ENCODE data around the gene SPRY2. TPM values are rescaled to one million over a fixed set of nuclear protein-coding genes. Genes with fewer than 3 reads are reported as not detected.

The SPRY2 gene
- total and polyA plus RNA-seq, 2 of the 8 experiments (the other 6 are each of a cell fraction or from before 2014, with no cell fraction given), result 37.7 to 37.9 TPM

DNA sequence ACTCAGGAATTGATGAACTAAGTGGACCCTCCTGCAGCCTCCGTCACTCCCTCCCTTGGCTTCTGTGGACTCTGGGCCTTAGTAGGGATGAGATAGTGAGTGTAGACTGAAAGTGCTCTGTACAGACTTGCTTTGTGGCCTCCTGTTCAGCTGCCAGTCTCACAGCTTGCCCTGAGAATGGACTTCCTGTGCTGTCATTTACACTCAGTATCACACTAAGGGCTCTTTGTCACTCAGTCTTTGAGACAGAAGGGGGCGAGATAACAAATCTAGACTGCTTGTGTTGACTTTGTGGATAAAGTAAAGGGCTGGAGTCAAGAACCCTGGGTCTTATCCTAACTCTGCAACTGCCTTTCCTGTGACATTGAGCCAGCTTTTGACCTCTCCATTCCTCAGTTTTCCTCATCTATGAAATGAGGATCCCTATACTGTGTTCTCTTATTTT, 21.0 kb upstream of the SPRY2 start:
- H3K14ac ChIP-seq (ENCODE audit: insufficient read length), result no peak overlapping the region
- H2AK5ac ChIP-seq (ENCODE audit: low read depth, low read length), result no peak overlapping the region
- H3K23ac ChIP-seq (ENCODE audit: insufficient read length), result no peak overlapping the region
- no peak overlapping the region for H2BK120ac ChIP-seq (replicated peaks; ENCODE audit: low read depth, low read length)
- H4K8ac ChIP-seq (ENCODE audit: extremely low read depth, insufficient read depth, low read length), result no peak overlapping the region
- H3K4me3 ChIP-seq (ENCODE audit: extremely low read depth in 1 of 4, insufficient read depth in 2 of 4, low read depth in 3 of 4, low read length in 4 of 4), result no peak overlapping the region
- H3K4me2 ChIP-seq (ENCODE audit: insufficient read depth in 1 of 2, low read depth in 2 of 2, low read length in 2 of 2), result no peak overlapping the region; a peak in 1 of 4 replicates
- peaks cover 2% of the 10 kb centered on the region; the same call in 1 of the 2 replicates for H3K23me2 ChIP-seq (ENCODE audit: low read depth, low read length)
- DNase-seq (ENCODE audit: low read depth in 1 of 2, low spot score in 2 of 2) (no peak), FAIRE-seq (peak; percentile 7)
- H3K9ac ChIP-seq (replicated peaks in 1 of 4; ENCODE audit: extremely low read depth in 1 of 4, low read depth in 3 of 4, low read length in 3 of 4), result no peak overlapping the region
- H3K79me2 ChIP-seq (ENCODE audit: control insufficient read depth in 1 of 2, insufficient read depth in 2 of 2, low read length in 2 of 2), result no peaks in the 10 kb centered on the region
- no peaks in the 10 kb centered on the region for H4K20me1 ChIP-seq (replicated peaks in 1 of 2; ENCODE audit: control insufficient read depth in 1 of 2, insufficient read depth in 2 of 2, low read length in 2 of 2)
- 59% methylated on average over 2 of the region's 2 CpGs; no CpG with 5 or more reads in 1 of the 2 experiments for WGBS, 2 experiments (ENCODE audit: extremely low coverage in 1 of 2, insufficient coverage in 1 of 2, insufficient read length in 1 of 2, insufficient replicate concordance in 2 of 2, low coverage in 1 of 2, low lambda C conversion rate in 2 of 2, missing lambda C conversion rate in 1 of 2)
- H3K79me1 ChIP-seq (ENCODE audit: low read depth, low read length), result no peaks in the 10 kb centered on the region
- peak overlapping the region; percentile 63; the same call in 1 of the 2 replicates for H3K18ac ChIP-seq (ENCODE audit: extremely low read depth, low read length)
- no peak overlapping the region for H3K56ac ChIP-seq (replicated peaks; ENCODE audit: insufficient read length, low read depth, low read length)
- POLR2A ChIA-PET (ENCODE audit: partially characterized antibody), result interaction anchor here (0.6 to 1.5 kb wide), 2 partner anchors 19 to 21 kb away, joined by 3 to 5 read pairs; partner anchors contain the start of gene SPRY2
- H4K5ac ChIP-seq (ENCODE audit: insufficient read length, low read depth, low read length), result no peak overlapping the region
- H3K36me3 ChIP-seq (ENCODE audit: control insufficient read depth in 2 of 4, insufficient read depth in 4 of 4, low read length in 3 of 4), result no peaks in the 10 kb centered on the region
- no peaks in the 10 kb centered on the region for H3K27me3 ChIP-seq (replicated peaks in 1 of 4; ENCODE audit: control insufficient read depth in 3 of 4, extremely low read depth in 1 of 4, insufficient read depth in 3 of 4, low read length in 3 of 4)
- 0 out of 2 replicates have a peak overlapping the region, but pooled peaks have one; percentile 2 for H3K27ac ChIP-seq (ENCODE audit: low read depth, low read length)
- H2BK20ac ChIP-seq (ENCODE audit: low read length), result 0 out of 2 replicates have a peak overlapping the region, but pooled peaks have one; percentile 2
- CTCF ChIA-PET (ENCODE audit: partially characterized antibody), result interaction anchor here (0.5 to 5.0 kb wide), 9 partner anchors 13 to 682 kb away, joined by 3 to 61 read pairs (median 4); partner anchors contain the start of gene SPRY2
- H3K9me3 ChIP-seq (ENCODE audit: insufficient read depth in 2 of 2, low read depth in 1 of 2, low read length in 1 of 2), result no peaks in the 10 kb centered on the region
- TF ChIP-seq, protein P1, sequence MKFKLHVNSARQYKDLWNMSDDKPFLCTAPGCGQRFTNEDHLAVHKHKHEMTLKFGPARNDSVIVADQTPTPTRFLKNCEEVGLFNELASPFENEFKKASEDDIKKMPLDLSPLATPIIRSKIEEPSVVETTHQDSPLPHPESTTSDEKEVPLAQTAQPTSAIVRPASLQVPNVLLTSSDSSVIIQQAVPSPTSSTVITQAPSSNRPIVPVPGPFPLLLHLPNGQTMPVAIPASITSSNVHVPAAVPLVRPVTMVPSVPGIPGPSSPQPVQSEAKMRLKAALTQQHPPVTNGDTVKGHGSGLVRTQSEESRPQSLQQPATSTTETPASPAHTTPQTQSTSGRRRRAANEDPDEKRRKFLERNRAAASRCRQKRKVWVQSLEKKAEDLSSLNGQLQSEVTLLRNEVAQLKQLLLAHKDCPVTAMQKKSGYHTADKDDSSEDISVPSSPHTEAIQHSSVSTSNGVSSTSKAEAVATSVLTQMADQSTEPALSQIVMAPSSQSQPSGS (IDR thresholded peaks at IDR 0.05; ENCODE audit: low read length), result no peak
- TF ChIP-seq, protein P2, sequence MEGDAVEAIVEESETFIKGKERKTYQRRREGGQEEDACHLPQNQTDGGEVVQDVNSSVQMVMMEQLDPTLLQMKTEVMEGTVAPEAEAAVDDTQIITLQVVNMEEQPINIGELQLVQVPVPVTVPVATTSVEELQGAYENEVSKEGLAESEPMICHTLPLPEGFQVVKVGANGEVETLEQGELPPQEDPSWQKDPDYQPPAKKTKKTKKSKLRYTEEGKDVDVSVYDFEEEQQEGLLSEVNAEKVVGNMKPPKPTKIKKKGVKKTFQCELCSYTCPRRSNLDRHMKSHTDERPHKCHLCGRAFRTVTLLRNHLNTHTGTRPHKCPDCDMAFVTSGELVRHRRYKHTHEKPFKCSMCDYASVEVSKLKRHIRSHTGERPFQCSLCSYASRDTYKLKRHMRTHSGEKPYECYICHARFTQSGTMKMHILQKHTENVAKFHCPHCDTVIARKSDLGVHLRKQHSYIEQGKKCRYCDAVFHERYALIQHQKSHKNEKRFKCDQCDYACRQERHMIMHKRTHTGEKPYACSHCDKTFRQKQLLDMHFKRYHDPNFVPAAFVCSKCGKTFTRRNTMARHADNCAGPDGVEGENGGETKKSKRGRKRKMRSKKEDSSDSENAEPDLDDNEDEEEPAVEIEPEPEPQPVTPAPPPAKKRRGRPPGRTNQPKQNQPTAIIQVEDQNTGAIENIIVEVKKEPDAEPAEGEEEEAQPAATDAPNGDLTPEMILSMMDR (IDR thresholded peaks at IDR 0.05; ENCODE audit: control extremely low read depth in 1 of 3, insufficient read depth in 1 of 3, low read depth in 1 of 3, low read length in 3 of 3), result peak in 2 of 3 experiments; percentile 27 to 45; a peak in 2 of 4 replicates
- TF ChIP-seq POLR2A (IDR thresholded peaks at IDR 0.05; ENCODE audit: control extremely low read depth in 1 of 2, low read depth in 2 of 2, low read length in 2 of 2), result no peak
- TF ChIP-seq RAD21 (IDR thresholded peaks at IDR 0.05 in 1 of 2, conservative IDR thresholded peaks at IDR 0.05 in 1 of 2; ENCODE audit: low read depth in 2 of 2, low read length in 2 of 2), result peak; percentile 21 to 39; a peak in 3 of 4 replicates
- H2BK15ac ChIP-seq (ENCODE audit: low read length), result no peak overlapping the region
- H2AFZ ChIP-seq (ENCODE audit: low read length), result no peak overlapping the region
- no peak overlapping the region for H2BK5ac ChIP-seq (ENCODE audit: low read depth, low read length)
- H3K4me1 ChIP-seq (replicated peaks in 1 of 4; ENCODE audit: control insufficient read depth in 3 of 4, insufficient read depth in 4 of 4, low read length in 3 of 4), result peaks cover 0 to 9% (median 5%) of the 10 kb centered on the region in 4 experiments; a peak in 5 of 7 replicates
- no peak overlapping the region for H4K91ac ChIP-seq (replicated peaks; ENCODE audit: insufficient read length, low read length)
- H2BK12ac ChIP-seq (ENCODE audit: low read depth, low read length), result no peak overlapping the region; the same call in 1 of the 2 replicates
- no peak overlapping the region for H3K4ac ChIP-seq (replicated peaks; ENCODE audit: insufficient read length, low read depth, low read length)

Data from H1 (cell line).